Ovary (tissue), 3 donors: ENCODE results near the gene BATF.

ENCODE experiments used
- EP300 ChIP-seq: sonication (generic); formaldehyde crosslinking; IDR thresholded peaks from one replicate; pipeline ENCODE4 v1.6.1; 2017; ENCODE audit warnings: antibody characterized with exemption
- TF ChIP-seq, protein P1 (sequence below), 3 donors: fragments of 450-650 bp in 2 of 3; fragments of 200-600 bp in 1 of 3; IDR thresholded peaks; one replicate each; pipeline versions ENCODE4 v1.5.1 to v1.8.0; 2016 to 2022; ENCODE audit warnings: antibody characterized with exemption in 3 of 3, mild to moderate bottlenecking in 1 of 3
- donor health status: DM: no; HTN: no; CAD: no.

- TF ChIP-seq EP300 = no peak
- TF ChIP-seq, protein P1, sequence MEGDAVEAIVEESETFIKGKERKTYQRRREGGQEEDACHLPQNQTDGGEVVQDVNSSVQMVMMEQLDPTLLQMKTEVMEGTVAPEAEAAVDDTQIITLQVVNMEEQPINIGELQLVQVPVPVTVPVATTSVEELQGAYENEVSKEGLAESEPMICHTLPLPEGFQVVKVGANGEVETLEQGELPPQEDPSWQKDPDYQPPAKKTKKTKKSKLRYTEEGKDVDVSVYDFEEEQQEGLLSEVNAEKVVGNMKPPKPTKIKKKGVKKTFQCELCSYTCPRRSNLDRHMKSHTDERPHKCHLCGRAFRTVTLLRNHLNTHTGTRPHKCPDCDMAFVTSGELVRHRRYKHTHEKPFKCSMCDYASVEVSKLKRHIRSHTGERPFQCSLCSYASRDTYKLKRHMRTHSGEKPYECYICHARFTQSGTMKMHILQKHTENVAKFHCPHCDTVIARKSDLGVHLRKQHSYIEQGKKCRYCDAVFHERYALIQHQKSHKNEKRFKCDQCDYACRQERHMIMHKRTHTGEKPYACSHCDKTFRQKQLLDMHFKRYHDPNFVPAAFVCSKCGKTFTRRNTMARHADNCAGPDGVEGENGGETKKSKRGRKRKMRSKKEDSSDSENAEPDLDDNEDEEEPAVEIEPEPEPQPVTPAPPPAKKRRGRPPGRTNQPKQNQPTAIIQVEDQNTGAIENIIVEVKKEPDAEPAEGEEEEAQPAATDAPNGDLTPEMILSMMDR (IDR thresholded peaks at IDR 0.05) = no peak
Measured at GRCh38 chr14:75489480-75489837, 32.8 kb upstream of the BATF start.
